H1 (cell line): ENCODE measurements around the gene COL25A1. TPM values are rescaled to one million over a fixed set of nuclear protein-coding genes. Genes with fewer than 3 reads are reported as not detected.

Source experiments
- CTCF ChIA-PET: fragments of 300-600 bp; sonication (Branson Sonifier 250); formaldehyde crosslinking; loops from one replicate; lab custom pipeline; 2021; ENCODE audit not compliant: partially characterized antibody; lab: Charles Lee
- POLR2A ChIA-PET: fragments of 300-600 bp; sonication (Branson Sonifier 250); formaldehyde crosslinking; loops from one replicate; lab custom pipeline; 2021; ENCODE audit warnings: inconsistent platforms; ENCODE audit not compliant: partially characterized antibody; lab: Charles Lee
- DNase-seq, 2 experiments: peaks; one replicate each; pipeline versions ENCODE4 v3.0.0 to v3.0.0-alpha.2; 2010 to 2022; ENCODE audit warnings: low spot score in 2 of 2, low read depth in 1 of 2, mixed read lengths in 1 of 2
- FAIRE-seq: peaks from 2 replicates; lab custom pipeline; 2011; peaks lifted over from hg19 to GRCh38; lab: Jason Lieb, UNC
- H2AFZ ChIP-seq: 2 replicates; pipeline ENCODE4 v1.8.1; 2012; ENCODE audit warnings: low read length, inconsistent platforms
- H2AK5ac ChIP-seq: 2 replicates; pipeline ENCODE4 v1.6.1; 2013; ENCODE audit warnings: low read depth, low read length
- H2BK120ac ChIP-seq: replicated peaks from 2 replicates; pipeline ENCODE3; 2013; ENCODE audit warnings: low read depth, low read length, inconsistent platforms
- H2BK12ac ChIP-seq: 2 replicates; pipeline ENCODE4 v1.6.1; 2013; ENCODE audit warnings: low read depth, low read length
- H2BK15ac ChIP-seq: 2 replicates; pipeline ENCODE4 v1.6.1; 2013; ENCODE audit warnings: low read length
- H2BK20ac ChIP-seq: 2 replicates; pipeline ENCODE4 v1.6.1; 2013; ENCODE audit warnings: low read length
- H2BK5ac ChIP-seq: 2 replicates; pipeline ENCODE4 v1.6.1; 2013; ENCODE audit warnings: low read depth, low read length
- H3K14ac ChIP-seq: 2 replicates; pipeline ENCODE4 v1.6.1; 2013; ENCODE audit warnings: inconsistent platforms; ENCODE audit not compliant: insufficient read length
- H3K18ac ChIP-seq: 2 replicates; pipeline ENCODE4 v1.6.1; 2013; ENCODE audit warnings: low read length; ENCODE audit errors: extremely low read depth
- H3K23ac ChIP-seq: 2 replicates; pipeline ENCODE4 v1.6.1; 2013; ENCODE audit warnings: inconsistent platforms; ENCODE audit not compliant: insufficient read length
- H3K23me2 ChIP-seq: 2 replicates; pipeline ENCODE4 v1.6.1; 2013; ENCODE audit warnings: low read depth, low read length
- H3K27ac ChIP-seq: 2 replicates; pipeline ENCODE4 v1.6.1; 2011; ENCODE audit warnings: low read depth, low read length, inconsistent platforms
- H3K27me3 ChIP-seq, 4 experiments: replicated peaks in 1 of 4; 1 replicate in 1 of 4; 2 replicates in 3 of 4; pipeline versions ENCODE4 v1.6.1 to v1.8.1; 2011 to 2013; ENCODE audit warnings: low read length in 3 of 4, mild to moderate bottlenecking in 3 of 4, inconsistent platforms in 2 of 4, mixed read lengths in 2 of 4, moderate library complexity in 1 of 4; ENCODE audit not compliant: control insufficient read depth in 3 of 4, insufficient read depth in 3 of 4; ENCODE audit errors: extremely low read depth in 1 of 4
- H3K36me3 ChIP-seq, 4 experiments: 2 replicates each; pipeline versions ENCODE4 v1.6.1 to v1.8.1; 2011 to 2013; ENCODE audit warnings: mild to moderate bottlenecking in 4 of 4, low read length in 3 of 4, moderate library complexity in 2 of 4, control low read depth in 1 of 4, inconsistent platforms in 1 of 4; ENCODE audit not compliant: insufficient read depth in 4 of 4, control insufficient read depth in 2 of 4
- H3K4ac ChIP-seq: replicated peaks from 2 replicates; pipeline ENCODE3; 2013; ENCODE audit warnings: low read length, low read depth, mixed read lengths, inconsistent platforms; ENCODE audit not compliant: insufficient read length
- H3K4me1 ChIP-seq, 4 experiments: replicated peaks in 1 of 4; 1 replicate in 1 of 4; 2 replicates in 3 of 4; pipeline versions ENCODE4 v1.6.1 to v1.8.1; 2011 to 2013; ENCODE audit warnings: low read length in 3 of 4, inconsistent platforms in 2 of 4, mixed read lengths in 1 of 4; ENCODE audit not compliant: insufficient read depth in 4 of 4, control insufficient read depth in 3 of 4
- H3K4me2 ChIP-seq, 2 experiments: 2 replicates each; pipeline versions ENCODE4 v1.6.1 to v1.8.1; 2011 to 2013; ENCODE audit warnings: low read depth in 2 of 2, low read length in 2 of 2, control low read depth in 1 of 2, inconsistent platforms in 1 of 2, mild to moderate bottlenecking in 1 of 2; ENCODE audit not compliant: insufficient read depth in 1 of 2
- H3K4me3 ChIP-seq, 4 experiments: fragments of 200-600, 300-600 bp in 1 of 4; sonication (generic), shearing (Covaris generic), sonication (Bioruptor Twin) in 1 of 4; 2 replicates each; pipeline versions ENCODE4 v1.5.1 to v1.8.1; 2011 to 2016; ENCODE audit warnings: low read length in 4 of 4, low read depth in 3 of 4, control low read depth in 2 of 4, inconsistent platforms in 2 of 4, mild to moderate bottlenecking in 2 of 4, mixed read lengths in 1 of 4, moderate library complexity in 1 of 4; ENCODE audit not compliant: insufficient read depth in 2 of 4; ENCODE audit errors: extremely low read depth in 1 of 4
- H3K56ac ChIP-seq: replicated peaks from 2 replicates; pipeline ENCODE3; 2013; ENCODE audit warnings: low read depth, mild to moderate bottlenecking, mixed read lengths, low read length, inconsistent platforms; ENCODE audit not compliant: insufficient read length
- H3K79me1 ChIP-seq: 2 replicates; pipeline ENCODE4 v1.6.1; 2013; ENCODE audit warnings: low read depth, low read length, control low read depth
- H3K79me2 ChIP-seq, 2 experiments: 2 replicates each; pipeline versions ENCODE4 v1.6.1 to v1.8.1; 2012 to 2013; ENCODE audit warnings: low read length in 2 of 2, mild to moderate bottlenecking in 2 of 2, inconsistent platforms in 1 of 2; ENCODE audit not compliant: insufficient read depth in 2 of 2, control insufficient read depth in 1 of 2
- H3K9ac ChIP-seq, 4 experiments: replicated peaks in 1 of 4; 1 replicate in 1 of 4; 2 replicates in 3 of 4; pipeline versions ENCODE4 v1.6.1 to v1.8.1; 2011 to 2013; ENCODE audit warnings: low read depth in 3 of 4, low read length in 3 of 4, control low read depth in 2 of 4, mild to moderate bottlenecking in 2 of 4, moderate library complexity in 2 of 4, inconsistent platforms in 1 of 4; ENCODE audit errors: extremely low read depth in 1 of 4
- H3K9me3 ChIP-seq, 2 experiments: 2 replicates each; pipeline versions ENCODE4 v1.6.1 to v1.8.1; 2012 to 2013; ENCODE audit warnings: mild to moderate bottlenecking in 2 of 2, moderate library complexity in 2 of 2, control low read depth in 1 of 2, inconsistent platforms in 1 of 2, low read depth in 1 of 2, low read length in 1 of 2, mixed read lengths in 1 of 2; ENCODE audit not compliant: insufficient read depth in 2 of 2
- H4K20me1 ChIP-seq, 2 experiments: replicated peaks in 1 of 2; 2 replicates each; pipeline versions ENCODE3 to v1.8.1; 2011 to 2013; ENCODE audit warnings: inconsistent platforms in 2 of 2, low read length in 2 of 2, mild to moderate bottlenecking in 1 of 2; ENCODE audit not compliant: insufficient read depth in 2 of 2, control insufficient read depth in 1 of 2
- H4K5ac ChIP-seq: 2 replicates; pipeline ENCODE4 v1.6.1; 2013; ENCODE audit warnings: low read length, low read depth, mixed read lengths, inconsistent platforms; ENCODE audit not compliant: insufficient read length
- H4K8ac ChIP-seq: 2 replicates; pipeline ENCODE4 v1.8.0; 2013; ENCODE audit warnings: mild to moderate bottlenecking, moderate library complexity, low read length, inconsistent platforms; ENCODE audit not compliant: insufficient read depth; ENCODE audit errors: extremely low read depth
- H4K91ac ChIP-seq: replicated peaks from 2 replicates; pipeline ENCODE3; 2013; ENCODE audit warnings: low read length, mixed read lengths, inconsistent platforms; ENCODE audit not compliant: insufficient read length
- BRCA1 ChIP-seq: IDR thresholded peaks from 2 replicates; pipeline ENCODE4 v1.6.1; 2012; ENCODE audit warnings: low read depth, low read length, improper control_type of control experiment
- CTBP2 ChIP-seq: IDR thresholded peaks from 2 replicates; pipeline ENCODE4 v1.7.0; 2011; ENCODE audit warnings: borderline replicate concordance, mild to moderate bottlenecking, moderate library complexity, mixed read lengths, low read length; ENCODE audit not compliant: insufficient read depth, insufficient read length
- EP300 ChIP-seq, 2 experiments: IDR thresholded peaks; 1 replicate in 1 of 2; 2 replicates in 1 of 2; pipeline ENCODE4 v1.6.1; 2011 to 2012; ENCODE audit warnings: low read depth in 2 of 2, low read length in 2 of 2, mild to moderate bottlenecking in 2 of 2, borderline replicate concordance in 1 of 2, inconsistent platforms in 1 of 2, moderate library complexity in 1 of 2
- GABPA ChIP-seq: IDR thresholded peaks from 2 replicates; pipeline ENCODE4 v1.6.1; 2011; ENCODE audit warnings: mild to moderate bottlenecking, low read length, moderate library complexity, borderline replicate concordance; ENCODE audit not compliant: insufficient read depth
- HDAC2 ChIP-seq, 2 experiments: fragments of 300-600 bp in 1 of 2; sonication (generic) in 1 of 2; IDR thresholded peaks; 2 replicates each; pipeline ENCODE4 v1.6.1; 2011 to 2012; ENCODE audit warnings: low read depth in 2 of 2, low read length in 2 of 2, mild to moderate bottlenecking in 2 of 2, moderate library complexity in 2 of 2, borderline replicate concordance in 1 of 2, inconsistent platforms in 1 of 2
- JUN ChIP-seq: IDR thresholded peaks from 2 replicates; pipeline ENCODE4 v1.6.1; 2011; ENCODE audit warnings: low read depth, mild to moderate bottlenecking, improper control_type of control experiment, low read length
- KDM5A ChIP-seq: fragments of 200-600 bp; IDR thresholded peaks from 2 replicates; pipeline ENCODE4 v1.7.1; 2012; ENCODE audit warnings: mild to moderate bottlenecking, low read length, inconsistent platforms, mixed read lengths
- NANOG ChIP-seq: IDR thresholded peaks from 2 replicates; pipeline ENCODE4 v1.6.1; 2011; ENCODE audit warnings: low read length, low read depth, mild to moderate bottlenecking, inconsistent platforms; ENCODE audit not compliant: insufficient read depth, poor library complexity, severe bottlenecking
- POLR2AphosphoS5 ChIP-seq: IDR thresholded peaks from 2 replicates; pipeline ENCODE4 v1.6.1; 2011; ENCODE audit warnings: low read depth, low read length
- RBBP5 ChIP-seq: IDR thresholded peaks from 2 replicates; pipeline ENCODE4 v1.7.1; 2012; ENCODE audit warnings: low read depth, mild to moderate bottlenecking, inconsistent platforms, low read length, moderate library complexity, borderline replicate concordance
- SRF ChIP-seq: IDR thresholded peaks from 2 replicates; pipeline ENCODE4 v1.6.1; 2011; ENCODE audit warnings: mild to moderate bottlenecking, low read depth, low read length, moderate library complexity
- TCF12 ChIP-seq: IDR thresholded peaks from 2 replicates; pipeline ENCODE4 v1.6.1; 2011; ENCODE audit warnings: low read depth, mild to moderate bottlenecking, low read length
- WGBS, 2 experiments: shearing (Covaris generic) in 1 of 2; methylation state at CpG; one replicate each; pipeline versions ENCODE4 v1.1.6 to v1.1.7; 2013 to 2015; ENCODE audit warnings: low lambda C conversion rate in 2 of 2, mixed read lengths in 2 of 2, inconsistent platforms in 1 of 2, low coverage in 1 of 2, missing lambda C conversion rate in 1 of 2; ENCODE audit not compliant: insufficient replicate concordance in 2 of 2, insufficient coverage in 1 of 2, insufficient read length in 1 of 2; ENCODE audit errors: extremely low coverage in 1 of 2, missing lambda C conversion rate in 1 of 2; 5-methylcytosine and 5-hydroxymethylcytosine counted together
- polyA plus RNA-seq, 7 experiments: library from polyadenylated mRNA; depleted of rRNA in 3 of 7; stranded (reverse) in 5 of 7; unstranded in 2 of 7; fragments of >200 nt in 5 of 7; fragments of 200-250 nt in 2 of 7; gene quantifications; 1 replicate in 5 of 7; 2 replicates in 1 of 7; 4 replicates in 1 of 7; pipeline versions ENCODE4 v1.2.1 to v1.2.3, GENCODE V29; 2011 to 2013; ENCODE audit warnings: missing spikeins in 2 of 7, mixed read lengths in 2 of 7
- total RNA-seq: library from RNA; stranded (reverse); fragmentation: NEBNext Ultra II Directional; extraction: Animal tissue kit (Norgen Biotek cat#: 25700); gene quantifications from 2 replicates; pipeline ENCODE4 v1.2.1, GENCODE V29; 2021

COL25A1 gene
- total and polyA plus RNA-seq, 2 of the 8 experiments (the other 6 are each of a cell fraction or from before 2014, with no cell fraction given), result 1.1 to 8.3 TPM

- Histone ChIP-seq H4K91ac (no peak overlapping the region), H2BK15ac (no peak overlapping the region), H3K27me3 (no peaks in the 10 kb centered on the region), H3K4me1 (0 out of 7 replicates have a peak, but pooled peaks cover 0 to 3% (median 0%) of the 10 kb centered on the region in 4 experiments), H3K4me3 (no peak overlapping the region), H3K56ac (no peak overlapping the region), H3K9ac (no peak overlapping the region), H3K36me3 (no peaks in the 10 kb centered on the region), H3K27ac (no peak overlapping the region), H3K79me1 (no peaks in the 10 kb centered on the region), H4K8ac (no peak overlapping the region), H3K9me3 (no peaks in the 10 kb centered on the region), H4K20me1 (no peaks in the 10 kb centered on the region), H3K23me2 (no peaks in the 10 kb centered on the region), H3K4ac (no peak overlapping the region), H2BK5ac (no peak overlapping the region), H2BK12ac (no peak overlapping the region), H3K79me2 (no peaks in the 10 kb centered on the region), H3K23ac (no peak overlapping the region), H3K18ac (no peak overlapping the region), H2AFZ (no peak overlapping the region), H2BK20ac (no peak overlapping the region), H3K4me2 (no peak overlapping the region), H4K5ac (no peak overlapping the region), H3K14ac (no peak overlapping the region), H2AK5ac (no peak overlapping the region), H2BK120ac (no peak overlapping the region)
- POLR2A ChIA-PET, result no interaction called here
- CTCF ChIA-PET, result interaction anchor here (1.0 kb wide), 1 partner anchor 315 kb away, joined by 3 read pairs; no protein-coding TSS in a partner anchor
- FAIRE-seq (no peak), DNase-seq (no peak)
- WGBS, 2 experiments, result 92% methylated on average over 6 of the region's 6 CpGs; no CpG with 5 or more reads in 1 of the 2 experiments
- TF ChIP-seq CTBP2 (no peak), NANOG (no peak), BRCA1 (no peak), HDAC2 (IDR thresholded peaks at IDR 0.05; ENCODE audit: borderline replicate concordance in 1 of 2, low read depth in 2 of 2, low read length in 2 of 2) (no peak), RBBP5 (no peak), POLR2AphosphoS5 (no peak), KDM5A (no peak), JUN (no peak), EP300 (IDR thresholded peaks at IDR 0.05; ENCODE audit: borderline replicate concordance in 1 of 2, low read depth in 2 of 2, low read length in 2 of 2) (no peak), SRF (no peak), TCF12 (no peak), GABPA (no peak)
Observed at GRCh38 chr4:108982402-108983185, 319.9 kb downstream of the COL25A1 start.
